HG02885 (cell line): ENCODE results near the gene OARD1.
"Not testable (repeated sequence)": the region's sequence is repeated elsewhere in the genome, so short reads cannot be mapped to it uniquely, and the experiment has no call there.

ENCODE experiments used
- ATAC-seq: cut with Tn5 transposase; IDR thresholded peaks from one replicate; pipeline ENCODE4 v1.9.1; 2021; ENCODE audit warnings: mild to moderate bottlenecking; ENCODE audit not compliant: unreplicated experiment, poor library complexity

OARD1 gene

GRCh38 chr6:41028561-41029412 lies 43.4 kb downstream of the OARD1 start:
- peak; percentile 53 for ATAC-seq

DNA sequence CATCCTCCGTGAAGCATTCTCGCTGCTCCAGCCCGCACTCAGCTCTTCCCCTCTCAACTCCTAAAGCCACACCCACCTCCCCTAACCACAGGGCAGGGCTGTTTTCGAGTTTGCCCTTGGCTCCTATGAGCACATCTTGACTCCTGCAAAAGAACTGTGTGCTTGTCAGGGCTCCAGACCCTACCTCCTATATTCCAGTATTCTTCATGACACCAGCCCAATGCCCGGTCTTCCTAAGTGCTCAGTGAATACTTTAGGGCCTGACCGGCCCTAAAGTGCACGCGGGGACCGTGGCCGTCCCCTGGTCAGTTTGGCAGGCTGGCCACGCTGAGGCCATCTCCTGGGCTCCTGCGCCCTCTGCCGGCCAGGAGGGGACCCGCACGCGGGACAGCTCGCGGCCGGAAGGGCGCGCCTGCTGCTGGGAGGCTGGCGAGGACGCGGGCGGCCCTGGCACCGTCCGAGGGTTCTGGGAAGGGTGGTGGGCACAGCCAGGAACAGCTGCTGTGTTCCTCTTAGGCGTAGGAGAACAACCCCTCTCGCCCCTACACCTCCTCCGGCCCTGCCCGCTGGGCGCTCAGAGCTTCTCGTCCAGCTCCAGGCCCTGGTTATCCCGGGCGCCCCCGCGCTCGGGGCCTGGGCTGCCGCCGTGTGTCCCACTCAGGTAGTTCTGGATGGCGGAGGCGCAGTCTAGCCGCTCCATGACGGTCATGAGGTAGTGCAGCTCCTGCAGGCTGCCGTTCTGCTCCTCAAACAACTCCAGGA lies 44.2 kb downstream of the OARD1 start:
- peak; percentile 89 for ATAC-seq

GRCh38 chr6:41027241-41027640 lies 44.9 kb downstream of the OARD1 start:
- no peak for ATAC-seq

GRCh38 chr6:41025966-41026530 lies 46.1 kb downstream of the OARD1 start:
- no peak for ATAC-seq

- ATAC-seq, result no peak
These were observed 49.0 kb downstream of the OARD1 start for GRCh38 chr6:41023114-41023513.

GRCh38 chr6:41022294-41022693 lies 49.9 kb downstream of the OARD1 start:
- ATAC-seq, result no peak

- no peak for ATAC-seq
These were observed 50.3 kb downstream of the OARD1 start for GRCh38 chr6:41021832-41022231.

DNA sequence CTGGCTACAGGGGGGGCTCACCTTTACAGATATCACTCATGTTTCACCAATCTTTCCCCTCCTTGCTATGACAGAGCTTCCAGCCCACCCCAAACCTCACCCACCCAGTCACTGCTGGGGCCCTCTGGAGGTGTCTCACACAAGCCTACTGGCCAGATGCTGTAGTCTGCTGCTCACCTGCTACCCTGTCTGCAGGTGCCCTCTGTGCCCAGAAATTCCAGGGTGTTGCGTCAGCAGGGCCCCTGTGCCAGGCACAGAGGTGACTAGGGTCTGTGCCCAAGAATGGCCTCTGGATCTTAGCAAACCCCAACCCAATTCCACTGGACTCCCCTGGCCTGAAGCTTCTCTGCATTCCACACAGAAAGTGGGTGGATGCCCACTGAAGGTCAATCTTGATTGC lies 54.5 kb downstream of the OARD1 start:
- ATAC-seq, result no peak

DNA sequence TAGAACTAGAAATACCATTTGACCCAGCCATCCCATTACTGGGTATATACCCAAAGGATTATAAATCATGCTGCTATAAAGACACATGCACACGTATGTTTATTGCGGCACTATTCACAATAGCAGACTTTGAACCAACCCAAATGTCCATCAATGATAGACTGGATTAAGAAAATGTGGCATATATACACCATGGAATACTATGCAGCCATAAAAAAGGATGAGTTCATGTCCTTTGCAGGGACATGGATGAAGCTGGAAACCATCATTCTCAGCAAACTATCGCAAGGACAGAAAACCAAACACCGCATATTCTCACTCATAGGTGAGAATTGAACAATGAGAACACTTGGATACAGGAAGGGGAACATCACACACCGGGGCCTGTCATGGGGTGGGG lies 56.3 kb downstream of the OARD1 start:
- ATAC-seq, result not testable (repeated sequence)

DNA sequence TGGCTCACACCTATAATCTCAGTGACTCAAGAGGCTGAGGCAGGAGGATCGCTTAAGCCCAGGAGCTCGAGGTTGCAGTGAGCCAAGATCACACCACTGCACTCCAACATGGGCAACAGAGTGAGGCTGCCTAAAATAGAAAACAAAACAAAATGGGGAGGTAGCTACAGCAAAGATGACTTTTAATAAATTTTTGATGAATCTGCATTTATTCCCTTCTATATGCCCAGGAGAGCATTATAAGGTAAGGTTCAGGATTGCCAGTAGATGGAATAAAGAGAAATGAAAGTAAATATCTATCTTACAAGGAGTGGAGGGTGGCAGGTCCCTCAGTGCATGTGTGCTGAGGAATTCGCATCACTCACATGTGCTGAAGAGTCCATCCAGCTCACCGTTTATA lies 57.4 kb downstream of the OARD1 start:
- ATAC-seq, result no peak
